Smooth muscle cell (in vitro differentiated cells): ENCODE measurements around the gene FBXL20. TPM values are rescaled to one million over a fixed set of nuclear protein-coding genes. Genes with fewer than 3 reads are reported as not detected.

ENCODE experiments used
- DNase-seq: peaks from one replicate; lab custom pipeline; 2025; ENCODE audit not compliant: unreplicated experiment; lab: John Stamatoyannopoulos, UW
- H2AFZ ChIP-seq: fragments of 200-600 bp; sonication (generic); 2 replicates; pipeline ENCODE4 v1.6.0; 2016; ENCODE audit warnings: antibody characterized with exemption, low read depth, mild to moderate bottlenecking
- H3F3A ChIP-seq: fragments of 200-600 bp; sonication (generic); 2 replicates; pipeline ENCODE4 v1.6.0; 2017; ENCODE audit warnings: antibody characterized with exemption, low read depth
- H3K27ac ChIP-seq: fragments of 200-600 bp; sonication (generic); 2 replicates; pipeline ENCODE4 v1.5.1; 2016; ENCODE audit warnings: low read depth, mild to moderate bottlenecking
- H3K27me3 ChIP-seq: fragments of 200-600 bp; sonication (generic); 2 replicates; pipeline ENCODE4 v1.6.1; 2016; ENCODE audit warnings: low read depth, mild to moderate bottlenecking
- H3K36me3 ChIP-seq: fragments of 200-600 bp; sonication (generic); 2 replicates; pipeline ENCODE4 v1.5.1; 2016; ENCODE audit warnings: low read depth
- H3K4me1 ChIP-seq: fragments of 200-600 bp; sonication (generic); 2 replicates; pipeline ENCODE4 v1.5.1; 2016; ENCODE audit warnings: low read depth
- H3K4me2 ChIP-seq: fragments of 200-600 bp; sonication (generic); 2 replicates; pipeline ENCODE4 v1.6.0; 2016; ENCODE audit warnings: mild to moderate bottlenecking
- H3K4me3 ChIP-seq: fragments of 200-600 bp; sonication (generic); 2 replicates; pipeline ENCODE4 v1.5.1; 2016; ENCODE audit warnings: mild to moderate bottlenecking
- H3K79me2 ChIP-seq: fragments of 200-600 bp; sonication (generic); 2 replicates; pipeline ENCODE4 v1.6.0; 2016; ENCODE audit warnings: low read depth, mild to moderate bottlenecking
- H3K9ac ChIP-seq: fragments of 200-600 bp; sonication (generic); 2 replicates; pipeline ENCODE4 v1.6.0; 2016; ENCODE audit warnings: low read depth
- H3K9me3 ChIP-seq: fragments of 200-600 bp; sonication (generic); replicated peaks from 2 replicates; pipeline ENCODE4 v1.5.1; 2016; ENCODE audit warnings: low read depth
- H4K20me1 ChIP-seq: fragments of 200-600 bp; sonication (generic); 2 replicates; pipeline ENCODE4 v1.6.0; 2016; ENCODE audit warnings: low read depth
- CTCF ChIP-seq: fragments of 200-600 bp; sonication (generic); IDR thresholded peaks from 2 replicates; pipeline ENCODE4 v1.5.1; 2017; ENCODE audit warnings: borderline replicate concordance, mild to moderate bottlenecking, antibody characterized with exemption; ENCODE audit not compliant: insufficient read depth, poor library complexity, severe bottlenecking
- WGBS: methylation state at CpG from one replicate; pipeline ENCODE4 v1.1.7; 2016; ENCODE audit warnings: low lambda C conversion rate; 5-methylcytosine and 5-hydroxymethylcytosine counted together
- polyA plus RNA-seq: library from polyadenylated mRNA; unstranded; fragments of >200 nt; fragmentation: Nextera tagmentation; extraction: Ambion mirVana; gene quantifications from 2 replicates; pipeline ENCODE4 v1.2.1, GENCODE V29; 2016
- total RNA-seq: library from RNA; depleted of rRNA; stranded (reverse); fragments of >200 nt; gene quantifications from 2 replicates; pipeline ENCODE4 v1.2.3, GENCODE V29; 2014

The FBXL20 gene
- total and polyA plus RNA-seq, 2 experiments from 2014 or later, result 8.0 to 19.9 TPM

- no peaks in the 10 kb centered on the region for H4K20me1 ChIP-seq
- no peak overlapping the region for H3K27ac ChIP-seq
- H3K79me2 ChIP-seq, result no peaks in the 10 kb centered on the region
- H3K27me3 ChIP-seq, result peaks cover 54% of the 10 kb centered on the region
- H3K36me3 ChIP-seq, result no peaks in the 10 kb centered on the region
- DNase-seq, result no peak
- no peak overlapping the region for H2AFZ ChIP-seq
- TF ChIP-seq CTCF, result no peak
- peak overlapping the region; percentile 85 for H3K4me2 ChIP-seq
- no peaks in the 10 kb centered on the region for H3K9me3 ChIP-seq
- H3F3A ChIP-seq, result no peaks in the 10 kb centered on the region
- H3K4me3 ChIP-seq, result no peak overlapping the region
- peaks cover 18% of the 10 kb centered on the region for H3K4me1 ChIP-seq
- no peak overlapping the region for H3K9ac ChIP-seq
- 25% methylated on average over 33 of the region's 33 CpGs for WGBS
Observed at GRCh38 chr17:39223907-39224777, 177.3 kb downstream of the FBXL20 start.

- Histone ChIP-seq H3K9me3 (no peaks in the 10 kb centered on the region), H3K27me3 (peaks cover 60% of the 10 kb centered on the region), H3K27ac (no peak overlapping the region), H3K4me2 (no peak overlapping the region), H3K9ac (no peak overlapping the region), H3K4me1 (peaks cover 18% of the 10 kb centered on the region), H3K4me3 (no peak overlapping the region), H3K79me2 (no peaks in the 10 kb centered on the region), H2AFZ (no peak overlapping the region), H3F3A (no peaks in the 10 kb centered on the region), H3K36me3 (no peaks in the 10 kb centered on the region), H4K20me1 (no peaks in the 10 kb centered on the region)
- no peak for DNase-seq
- 77% methylated on average over 9 of the region's 9 CpGs for WGBS
- TF ChIP-seq CTCF, result no peak
Observed at GRCh38 chr17:39222866-39223834, 178.3 kb downstream of the FBXL20 start.

GRCh38 chr17:39222151-39222550, 179.3 kb downstream of the FBXL20 start:
- no peak overlapping the region for H2AFZ ChIP-seq
- H3K79me2 ChIP-seq, result no peaks in the 10 kb centered on the region
- H3K4me2 ChIP-seq, result no peak overlapping the region
- 98% methylated on average over 6 of the region's 7 CpGs for WGBS
- TF ChIP-seq CTCF, result no peak
- no peak for DNase-seq
- peaks cover 70% of the 10 kb centered on the region for H3K27me3 ChIP-seq
- H3K27ac ChIP-seq, result no peak overlapping the region
- H3K4me3 ChIP-seq, result no peak overlapping the region
- H3K9me3 ChIP-seq, result no peaks in the 10 kb centered on the region
- no peaks in the 10 kb centered on the region for H4K20me1 ChIP-seq
- H3K36me3 ChIP-seq, result no peaks in the 10 kb centered on the region
- no peak overlapping the region for H3K9ac ChIP-seq
- peaks cover 18% of the 10 kb centered on the region for H3K4me1 ChIP-seq
- no peaks in the 10 kb centered on the region for H3F3A ChIP-seq
